Glutamatergic neuron (in vitro differentiated cells): ENCODE results near the gene CASKIN1. TPM values are rescaled to one million over a fixed set of nuclear protein-coding genes. Genes with fewer than 3 reads are reported as not detected.

ENCODE experiments used
- DNase-seq: peaks from one replicate; pipeline ENCODE4 v3.0.0; 2022
- H3K27ac Mint-ChIP-seq: one replicate; pipeline ENCODE4 v1.8.0; 2020; ENCODE audit warnings: mild to moderate bottlenecking, mixed read lengths, inconsistent platforms; ENCODE audit not compliant: unreplicated experiment
- H3K27me3 Mint-ChIP-seq: one replicate; pipeline ENCODE4 v1.8.0; 2020; ENCODE audit warnings: mild to moderate bottlenecking, moderate library complexity, mixed read lengths, inconsistent platforms; ENCODE audit not compliant: unreplicated experiment
- H3K36me3 Mint-ChIP-seq: one replicate; pipeline ENCODE4 v1.8.0; 2020; ENCODE audit warnings: mild to moderate bottlenecking, mixed read lengths, inconsistent platforms; ENCODE audit not compliant: unreplicated experiment
- H3K4me1 Mint-ChIP-seq: one replicate; pipeline ENCODE4 v1.8.0; 2020; ENCODE audit warnings: mild to moderate bottlenecking, low read depth, mixed read lengths, inconsistent platforms; ENCODE audit not compliant: unreplicated experiment
- H3K4me3 Mint-ChIP-seq: one replicate; pipeline ENCODE4 v1.8.0; 2020; ENCODE audit warnings: mild to moderate bottlenecking, mixed read lengths, inconsistent platforms; ENCODE audit not compliant: unreplicated experiment
- H3K9me3 Mint-ChIP-seq: one replicate; pipeline ENCODE4 v1.8.0; 2020; ENCODE audit warnings: mild to moderate bottlenecking, moderate library complexity, mixed read lengths, inconsistent platforms; ENCODE audit not compliant: unreplicated experiment
- total RNA-seq: library from RNA; stranded (reverse); fragmentation: NEBNext Ultra II Directional; extraction: Animal tissue kit (Norgen Biotek cat#: 25700); gene quantifications from one replicate; pipeline ENCODE4 v1.2.1, GENCODE V29; 2021; ENCODE audit not compliant: unreplicated experiment
- TF ChIP-seq, protein P1 (sequence below): fragments of 200-600 bp; sonication (generic); IDR thresholded peaks from one replicate; pipeline ENCODE4 v1.5.0; 2021; ENCODE audit not compliant: partially characterized antibody, unreplicated experiment

Gene CASKIN1
- total RNA-seq, 1 donor from 2014 or later, result 31.6 TPM

DNA sequence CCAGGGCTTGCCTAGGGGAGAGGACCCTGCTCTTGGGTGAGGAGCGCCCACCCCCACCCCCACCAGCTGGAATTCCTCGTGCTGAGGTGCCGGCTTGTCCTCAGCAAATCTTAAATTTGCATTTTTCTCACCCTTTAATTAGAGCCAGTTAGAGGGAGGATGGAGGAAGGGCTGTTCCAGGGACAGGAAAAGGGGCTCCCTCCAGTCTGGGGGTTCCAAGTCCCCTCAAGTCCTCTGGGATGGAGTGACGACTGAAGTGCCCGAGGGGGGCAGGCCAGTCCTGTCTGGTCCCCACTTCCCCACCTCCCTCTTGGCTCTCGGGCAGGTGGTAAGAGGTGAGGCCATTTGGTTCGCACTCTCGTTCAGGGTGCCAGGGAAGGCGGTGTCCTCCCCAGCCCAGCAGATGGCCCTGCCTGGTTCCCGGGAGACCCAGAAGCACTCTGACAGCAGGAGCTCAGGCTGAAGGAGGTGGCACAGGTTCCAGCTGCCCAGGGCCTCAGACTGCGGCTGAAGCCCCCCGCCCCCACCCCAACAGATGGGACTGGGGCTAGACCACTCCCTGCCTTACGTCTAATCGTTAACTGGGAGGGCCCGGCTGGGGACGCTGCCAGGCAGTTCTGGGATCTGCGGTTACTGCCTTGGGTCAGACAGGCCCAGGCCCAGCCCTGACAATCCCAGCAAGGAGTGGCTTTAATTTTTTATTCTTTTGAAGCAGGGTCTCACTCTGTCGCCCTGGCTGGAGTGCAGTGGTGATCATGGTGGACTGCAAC lies 45.8 kb downstream of the CASKIN1 start:
- Mint-ChIP-seq H3K27ac (peak overlapping the region; percentile 89), H3K4me1 (peaks cover 19% of the 10 kb centered on the region), H3K27me3 (peaks cover 27% of the 10 kb centered on the region), H3K9me3 (peaks cover 26% of the 10 kb centered on the region), H3K4me3 (peak overlapping the region; percentile 90), H3K36me3 (no peaks in the 10 kb centered on the region)
- peak; percentile 96 for DNase-seq
- TF ChIP-seq, protein P1, sequence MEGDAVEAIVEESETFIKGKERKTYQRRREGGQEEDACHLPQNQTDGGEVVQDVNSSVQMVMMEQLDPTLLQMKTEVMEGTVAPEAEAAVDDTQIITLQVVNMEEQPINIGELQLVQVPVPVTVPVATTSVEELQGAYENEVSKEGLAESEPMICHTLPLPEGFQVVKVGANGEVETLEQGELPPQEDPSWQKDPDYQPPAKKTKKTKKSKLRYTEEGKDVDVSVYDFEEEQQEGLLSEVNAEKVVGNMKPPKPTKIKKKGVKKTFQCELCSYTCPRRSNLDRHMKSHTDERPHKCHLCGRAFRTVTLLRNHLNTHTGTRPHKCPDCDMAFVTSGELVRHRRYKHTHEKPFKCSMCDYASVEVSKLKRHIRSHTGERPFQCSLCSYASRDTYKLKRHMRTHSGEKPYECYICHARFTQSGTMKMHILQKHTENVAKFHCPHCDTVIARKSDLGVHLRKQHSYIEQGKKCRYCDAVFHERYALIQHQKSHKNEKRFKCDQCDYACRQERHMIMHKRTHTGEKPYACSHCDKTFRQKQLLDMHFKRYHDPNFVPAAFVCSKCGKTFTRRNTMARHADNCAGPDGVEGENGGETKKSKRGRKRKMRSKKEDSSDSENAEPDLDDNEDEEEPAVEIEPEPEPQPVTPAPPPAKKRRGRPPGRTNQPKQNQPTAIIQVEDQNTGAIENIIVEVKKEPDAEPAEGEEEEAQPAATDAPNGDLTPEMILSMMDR, result no peak

DNA sequence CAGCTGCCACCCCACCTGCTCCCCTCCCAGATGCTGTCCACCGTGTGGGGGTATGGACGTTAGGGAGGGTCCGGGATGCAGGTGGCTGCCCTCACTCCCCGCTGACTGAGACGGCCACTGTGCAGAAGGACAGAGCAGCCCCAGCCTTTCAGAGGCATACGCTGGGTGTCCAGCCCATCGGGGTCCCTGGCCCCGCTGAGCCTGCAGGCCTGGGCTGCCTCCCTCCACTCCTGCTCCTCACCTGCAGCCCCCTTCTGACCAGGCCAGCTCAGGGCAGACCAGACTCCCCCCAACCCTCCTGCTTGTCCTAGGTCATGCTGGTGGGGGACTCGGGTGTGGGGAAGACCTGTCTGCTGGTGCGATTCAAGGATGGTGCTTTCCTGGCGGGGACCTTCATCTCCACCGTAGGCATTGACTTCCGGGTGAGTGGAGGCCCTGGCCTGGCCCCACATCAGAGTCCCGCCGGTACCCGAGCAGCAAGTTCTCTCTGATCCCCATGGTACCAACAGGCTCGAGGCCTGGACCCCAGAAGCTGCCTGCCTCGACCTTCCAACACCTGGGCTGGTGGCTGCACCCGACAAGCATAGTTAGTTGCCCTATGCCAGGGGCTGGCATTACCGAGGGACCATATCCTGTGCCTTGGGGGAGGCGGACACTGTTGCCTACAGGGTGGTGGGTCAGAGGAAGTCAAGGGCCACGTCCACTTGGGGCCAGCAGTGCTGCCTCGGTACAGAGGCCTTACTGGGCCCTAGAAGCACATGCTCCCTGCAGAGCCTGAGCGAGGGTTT lies 46.6 kb downstream of the CASKIN1 start:
- H3K4me3 Mint-ChIP-seq, result peak overlapping the region; percentile 90
- peaks cover 21% of the 10 kb centered on the region for H3K9me3 Mint-ChIP-seq
- H3K27me3 Mint-ChIP-seq, result peaks cover 22% of the 10 kb centered on the region
- peak; percentile 64 for DNase-seq
- peaks cover 19% of the 10 kb centered on the region for H3K4me1 Mint-ChIP-seq
- H3K36me3 Mint-ChIP-seq, result no peaks in the 10 kb centered on the region
- peak overlapping the region; percentile 89 for H3K27ac Mint-ChIP-seq
- TF ChIP-seq, protein P1, result no peak

DNA sequence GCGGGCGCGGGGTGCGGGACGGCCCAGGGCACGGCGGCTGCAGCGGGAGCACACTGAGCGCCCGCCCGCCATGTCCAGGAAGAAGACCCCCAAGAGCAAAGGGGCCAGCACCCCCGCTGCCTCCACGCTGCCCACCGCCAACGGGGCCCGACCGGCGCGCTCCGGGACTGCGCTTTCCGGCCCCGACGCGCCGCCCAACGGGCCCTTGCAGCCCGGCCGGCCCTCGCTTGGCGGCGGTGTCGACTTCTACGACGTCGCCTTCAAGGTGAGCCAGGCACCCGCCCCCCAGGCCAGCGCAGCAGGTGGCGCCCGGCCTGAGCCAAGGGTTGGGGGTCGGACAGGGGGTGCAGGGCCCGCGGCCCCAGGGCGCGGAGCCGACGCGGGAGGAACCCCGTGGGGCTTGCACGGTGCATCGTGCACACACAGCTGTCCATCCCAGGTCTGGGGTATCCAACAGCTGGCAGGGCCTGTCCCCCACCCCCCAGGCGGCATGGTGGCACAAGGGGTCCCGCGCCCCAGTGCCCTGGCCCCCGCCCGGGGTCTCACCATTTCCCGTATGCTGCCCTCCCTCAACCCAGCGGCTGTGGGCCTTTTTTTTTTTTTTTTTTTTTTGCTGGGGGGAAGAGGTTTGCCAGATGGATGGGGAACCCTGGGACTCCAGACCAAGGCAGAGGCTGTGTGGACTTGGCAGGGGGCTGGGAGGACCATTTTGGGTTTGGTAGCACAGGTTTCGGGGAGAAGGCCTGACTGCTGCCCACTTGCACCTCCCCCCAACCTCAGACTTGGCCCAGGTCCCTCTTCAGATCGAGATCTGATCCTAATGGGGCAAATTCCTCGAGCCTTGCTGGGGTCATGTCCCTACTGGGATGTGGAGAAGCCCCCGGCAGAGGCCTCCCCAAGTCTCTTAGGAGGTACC lies 47.4 kb downstream of the CASKIN1 start:
- Mint-ChIP-seq H3K27ac (peak overlapping the region; percentile 89), H3K27me3 (peaks cover 22% of the 10 kb centered on the region), H3K9me3 (peaks cover 19% of the 10 kb centered on the region), H3K4me3 (peak overlapping the region; percentile 90), H3K4me1 (peaks cover 19% of the 10 kb centered on the region), H3K36me3 (no peaks in the 10 kb centered on the region)
- TF ChIP-seq, protein P1, result no peak
- no peak for DNase-seq

DNA sequence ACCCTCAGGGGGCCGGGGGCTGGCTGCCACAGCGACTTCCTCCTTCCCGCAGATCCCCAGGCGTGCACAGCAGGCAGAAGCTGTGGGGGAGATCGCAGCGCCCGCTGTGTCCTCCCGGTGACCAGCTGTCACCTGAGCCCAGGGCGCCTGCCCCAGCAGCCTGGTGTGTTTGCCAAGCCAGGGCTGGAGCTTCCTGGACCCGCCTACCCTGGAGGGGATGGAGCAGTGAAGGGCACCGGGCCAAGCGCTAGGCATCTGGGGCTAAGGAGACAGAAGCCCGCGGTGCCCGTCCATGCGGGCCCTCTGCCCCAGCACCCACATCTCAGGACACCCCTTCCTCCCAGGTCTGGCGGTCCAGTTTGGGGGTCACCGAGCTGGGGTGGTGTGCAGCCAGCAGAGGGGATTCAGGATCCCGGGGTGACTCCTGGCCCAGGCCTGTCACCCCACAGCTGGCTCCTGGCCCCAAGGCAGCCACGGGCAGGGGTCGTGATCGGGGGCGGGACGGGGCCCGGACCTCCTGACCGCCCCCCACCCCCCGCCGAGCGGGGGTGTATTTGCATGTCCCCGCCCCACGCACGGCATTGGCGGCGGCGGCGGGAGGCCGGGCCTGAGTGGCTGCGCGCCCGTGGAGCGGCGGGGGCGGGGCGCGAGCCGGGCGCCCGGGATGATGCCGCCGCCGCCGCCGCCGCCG lies 48.3 kb downstream of the CASKIN1 start, which contains the start of gene RAB26:
Gene RAB26 (plus strand): TSS at position 645 of the 691 bp plus-strand sequence. CDS start 159 bp downstream, outside the sequence.
- Mint-ChIP-seq H3K4me1 (peaks cover 19% of the 10 kb centered on the region), H3K4me3 (peak within 1 kb of the TSS; percentile 90), H3K27ac (peak within 1 kb of the TSS; percentile 89), H3K36me3 (no peaks in the 10 kb centered on the region), H3K27me3 (peaks cover 22% of the 10 kb centered on the region), H3K9me3 (peaks cover 19% of the 10 kb centered on the region)
- TF ChIP-seq, protein P1, result no peak
- peak; percentile 85 for DNase-seq
